Omental fat pad (tissue), 4 donors: Measurements from ENCODE around the gene TIFAB. TPM values are rescaled to one million over a fixed set of nuclear protein-coding genes. Genes with fewer than 3 reads are reported as not detected.

Experiments used
- ATAC-seq: fragments of 150-250 bp; one replicate; pipeline ENCODE4 v1.9.1; 2016; ENCODE audit warnings: mild to moderate bottlenecking, moderate library complexity; ENCODE audit not compliant: low FRiP score
- DNase-seq: peaks from one replicate; pipeline ENCODE4 v3.0.0-alpha.2; 2019; ENCODE audit warnings: low spot score
- CTCF ChIP-seq, 3 donors: fragments of 450-650 bp; IDR thresholded peaks; one replicate each; pipeline ENCODE4 v1.5.1; 2016 to 2017; ENCODE audit warnings: antibody characterized with exemption in 3 of 3, mild to moderate bottlenecking in 3 of 3, moderate library complexity in 2 of 3
- total RNA-seq, 4 donors: library from RNA; depleted of rRNA; stranded (reverse); fragments of >200 nt; gene quantifications; one replicate each; pipeline ENCODE4 v1.1.0, GENCODE V29; 2016

TIFAB gene
- total RNA-seq, 4 donors from 2014 or later, result not detected

DNA sequence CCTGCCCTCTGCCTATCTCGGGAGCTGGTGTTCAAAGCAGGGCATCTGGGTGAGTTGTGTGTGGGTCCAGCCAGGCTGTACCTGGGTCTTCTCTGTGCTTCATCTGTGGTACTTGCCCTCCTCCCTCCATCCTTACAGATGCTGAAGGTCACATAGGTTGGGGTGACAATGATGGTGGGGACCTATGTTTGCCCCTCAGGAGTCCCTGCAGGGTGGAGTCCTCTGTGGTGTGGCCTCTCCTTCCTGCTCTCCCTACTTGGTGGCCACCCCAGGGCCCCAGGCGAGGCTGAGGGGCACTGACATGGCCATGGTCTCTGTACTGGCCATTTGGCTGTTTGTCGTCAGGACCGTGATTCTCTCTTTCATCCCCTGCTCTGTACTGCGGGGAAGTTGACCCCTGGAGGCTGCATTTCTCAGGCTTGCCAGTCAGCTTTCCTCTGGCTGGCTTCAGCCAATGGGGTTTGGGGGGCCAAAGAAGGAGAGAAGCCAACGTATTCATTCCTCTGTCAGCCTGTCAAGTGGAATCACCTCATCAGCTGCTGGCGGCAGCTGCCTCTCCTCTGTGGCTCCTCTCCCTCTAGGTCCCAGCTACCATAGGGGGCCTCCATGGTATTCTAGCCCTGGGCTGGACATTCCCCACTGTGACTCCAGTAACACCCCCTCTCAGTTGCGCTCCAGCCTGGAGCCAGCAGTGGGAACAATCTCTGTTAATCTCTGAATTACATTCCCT is 9.6 kb downstream of the TIFAB start:
- no peak for TF ChIP-seq CTCF (IDR thresholded peaks at IDR 0.05)
- DNase-seq (no peak), ATAC-seq (no peak)

- TF ChIP-seq CTCF (IDR thresholded peaks at IDR 0.05), result no peak
- DNase-seq, result no peak
- no peak for ATAC-seq
Measured at GRCh38 chr5:135441919-135442318, 10.2 kb downstream of the TIFAB start.

DNA sequence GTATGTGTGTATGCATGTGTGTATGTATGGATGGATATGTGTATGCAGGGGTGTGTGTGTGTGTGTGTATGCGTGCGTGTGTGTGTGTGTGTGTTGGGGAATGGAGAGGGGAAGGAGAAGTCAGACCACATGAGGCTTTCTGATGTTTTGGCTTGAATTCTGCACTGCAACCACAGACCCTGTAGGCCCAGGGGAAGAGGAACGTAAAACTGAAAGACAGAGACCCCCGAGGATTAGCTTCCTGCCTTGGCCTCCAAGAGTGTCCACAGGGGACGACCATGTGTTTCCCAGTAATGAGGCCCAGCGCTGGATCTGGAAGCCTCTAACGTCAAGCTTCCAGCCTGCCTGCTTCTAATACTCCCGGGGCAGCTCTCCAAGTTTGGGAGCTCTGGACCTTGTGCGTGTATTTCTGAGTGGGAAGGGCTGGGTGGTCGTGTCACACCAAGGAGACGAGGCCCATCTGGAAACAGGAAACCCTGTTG is 10.8 kb downstream of the TIFAB start:
- no peak for TF ChIP-seq CTCF (IDR thresholded peaks at IDR 0.05)
- no peak for ATAC-seq
- no peak for DNase-seq

DNA sequence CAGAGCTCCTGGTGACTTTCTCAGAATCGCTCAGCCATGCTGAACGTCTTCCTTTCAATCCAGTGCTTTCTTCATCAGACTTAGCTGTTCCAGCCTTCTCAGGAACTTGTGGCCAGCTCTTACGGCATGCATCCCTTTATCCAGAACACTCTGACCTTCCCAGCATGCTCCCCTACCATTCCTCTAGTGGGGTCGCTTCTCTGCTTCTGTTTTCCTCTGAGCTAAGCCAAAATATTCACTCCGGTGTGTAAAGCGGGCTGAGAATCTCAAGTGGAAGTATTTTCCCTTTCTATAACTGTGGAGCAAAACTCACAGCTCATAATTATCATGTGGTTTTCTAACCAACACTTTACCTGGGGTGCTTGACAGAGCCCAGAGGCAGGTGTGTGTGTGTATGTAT is 11.2 kb downstream of the TIFAB start:
- ATAC-seq (no peak), DNase-seq (no peak)
- no peak for TF ChIP-seq CTCF (IDR thresholded peaks at IDR 0.05)

GRCh38 chr5:135439231-135440205 is 12.6 kb downstream of the TIFAB start:
- TF ChIP-seq CTCF (IDR thresholded peaks at IDR 0.05), result no peak
- no peak for DNase-seq
- ATAC-seq, result no peak

GRCh38 chr5:135438636-135439221 is 13.4 kb downstream of the TIFAB start:
- DNase-seq (no peak), ATAC-seq (no peak)
- no peak for TF ChIP-seq CTCF (IDR thresholded peaks at IDR 0.05)
